K562 (cell line): ENCODE measurements around the gene FARP1. TPM values are rescaled to one million over a fixed set of nuclear protein-coding genes. Genes with fewer than 3 reads are reported as not detected.

Experiments used
- ATAC-seq: fragments of 200-7000 bp; cut with Tn5 transposase; 3 replicates; pipeline ENCODE4 v1.9.1; 2020; ENCODE audit warnings: moderate library complexity
- BruUV-seq: library from RNA; stranded (reverse); fragments of 400-500 nt; replicated peaks from 2 replicates; lab custom pipeline; 2021; lab: Mats Ljungman, UMichigan
- CTCF ChIA-PET: fragments of 300-600 bp; formaldehyde crosslinking; extraction: SDS; loops from one replicate; lab custom pipeline; 2021; ENCODE audit warnings: low intra/inter-chr PET ratio; lab: Yijun Ruan, JAX
- POLR2A ChIA-PET: fragments of 300-600, 350-650 bp; sonication (Branson Sonifier 250); formaldehyde crosslinking; extraction: SDS; loops from one replicate; lab custom pipeline; 2021; ENCODE audit warnings: antibody characterized with exemption, inconsistent platforms; lab: Yijun Ruan, JAX
- DNase-seq, 4 experiments: peaks; one replicate each; pipeline versions ENCODE4 v3.0.0 to v3.0.0-alpha.2; 2011 to 2018; ENCODE audit warnings: low spot score in 3 of 4, mixed read lengths in 3 of 4; ENCODE audit errors: extremely low read depth in 1 of 4
- FAIRE-seq: peaks from 2 replicates; lab custom pipeline; 2011; peaks lifted over from hg19 to GRCh38; lab: Jason Lieb, UNC
- H2AFZ ChIP-seq: 2 replicates; pipeline ENCODE4 v1.6.0; 2011; ENCODE audit warnings: low read depth, low read length, control low read depth, inconsistent platforms
- H3K27ac ChIP-seq: fragments of 200-600 bp; 3 replicates; pipeline ENCODE4 v1.8.0; 2011; ENCODE audit warnings: low read depth, mild to moderate bottlenecking, control low read depth, inconsistent platforms, low read length, moderate library complexity, mixed read lengths; ENCODE audit errors: extremely low read depth
- H3K27me3 ChIP-seq, 2 experiments: fragments of 300-600 bp in 1 of 2; 2 replicates in 1 of 2; 3 replicates in 1 of 2; pipeline versions ENCODE4 v1.6.0 to v1.8.0; 2011; ENCODE audit warnings: inconsistent platforms in 2 of 2, low read length in 2 of 2, mild to moderate bottlenecking in 1 of 2, mixed read lengths in 1 of 2, moderate library complexity in 1 of 2; ENCODE audit not compliant: control insufficient read depth in 2 of 2, insufficient read depth in 2 of 2
- H3K36me3 ChIP-seq: fragments of 300-600 bp; 3 replicates; pipeline ENCODE4 v1.8.0; 2011; ENCODE audit warnings: mild to moderate bottlenecking, low read length, inconsistent platforms; ENCODE audit not compliant: control insufficient read depth, insufficient read depth
- H3K4me1 ChIP-seq, 2 experiments: fragments of 200-600 bp in 1 of 2; replicated peaks in 1 of 2; 2 replicates in 1 of 2; 3 replicates in 1 of 2; pipeline versions ENCODE4 v1.5.1 to v1.8.0; 2011; ENCODE audit warnings: inconsistent platforms in 2 of 2, low read length in 2 of 2, mild to moderate bottlenecking in 1 of 2, mixed read lengths in 1 of 2, moderate library complexity in 1 of 2; ENCODE audit not compliant: control insufficient read depth in 2 of 2, insufficient read depth in 2 of 2
- H3K4me2 ChIP-seq: 2 replicates; pipeline ENCODE4 v1.6.1; 2011; ENCODE audit warnings: low read length, control low read depth, inconsistent platforms, mixed read lengths; ENCODE audit not compliant: insufficient read depth
- H3K4me3 ChIP-seq: fragments of 200-600 bp; sonication (generic), shearing (Covaris generic); 2 replicates; pipeline ENCODE4 v1.5.1; 2016; ENCODE audit warnings: control low read depth, inconsistent platforms
- H3K79me2 ChIP-seq: fragments of 200-600 bp; 3 replicates; pipeline ENCODE4 v1.8.0; 2011; ENCODE audit warnings: low read length, inconsistent platforms; ENCODE audit not compliant: control insufficient read depth, insufficient read depth
- H3K9ac ChIP-seq, 2 experiments: 2 replicates each; pipeline versions ENCODE4 v1.6.0 to v1.6.1; 2011; ENCODE audit warnings: low read depth in 2 of 2, low read length in 2 of 2, control low read depth in 1 of 2, inconsistent platforms in 1 of 2, mild to moderate bottlenecking in 1 of 2, mixed read lengths in 1 of 2; ENCODE audit not compliant: insufficient read depth in 1 of 2
- H3K9me1 ChIP-seq: one replicate; pipeline ENCODE4 v1.6.0; 2011; ENCODE audit warnings: inconsistent platforms, mild to moderate bottlenecking, low read length, moderate library complexity; ENCODE audit not compliant: control insufficient read depth, insufficient read depth
- H3K9me3 ChIP-seq: replicated peaks from 2 replicates; pipeline ENCODE4 v1.5.1; 2011; ENCODE audit warnings: low read depth, low read length, inconsistent platforms; ENCODE audit not compliant: control insufficient read depth, insufficient read depth
- H4K20me1 ChIP-seq: replicated peaks from 2 replicates; pipeline ENCODE4 v1.6.1; 2011; ENCODE audit warnings: low read length, inconsistent platforms, mixed read lengths; ENCODE audit not compliant: control insufficient read depth, insufficient read depth
- ELF1 ChIP-seq: fragments of 200-800 bp; sonication (Bioruptor generic); IDR thresholded peaks from 2 replicates; pipeline ENCODE4 v1.6.1; 2016; ENCODE audit warnings: missing genetic modification characterization, missing compliant biosample characterization
- MAFF ChIP-seq: IDR thresholded peaks from 2 replicates; pipeline ENCODE4 v1.6.1; 2012; ENCODE audit warnings: low read length, improper control_type of control experiment
- NEUROD1 ChIP-seq: fragments of 150-350 bp; IDR thresholded peaks from 2 replicates; pipeline ENCODE4 v1.6.1; 2014; ENCODE audit warnings: borderline replicate concordance, low read length, low read depth; ENCODE audit not compliant: partially characterized antibody
- NR3C1 ChIP-seq: sonication (generic); formaldehyde crosslinking; IDR thresholded peaks from 2 replicates; pipeline ENCODE4 v1.8.1; 2022; ENCODE audit warnings: missing genetic modification reagents
- PTBP1 ChIP-seq: fragments of 200-400 bp; formaldehyde crosslinking; IDR thresholded peaks from 2 replicates; pipeline ENCODE4 v1.6.1; 2017; ENCODE audit warnings: low read depth, low read length
- RBFOX2 ChIP-seq: fragments of 200-400 bp; formaldehyde crosslinking; IDR thresholded peaks from 2 replicates; pipeline ENCODE4 v1.6.1; 2017; ENCODE audit warnings: low read depth, mild to moderate bottlenecking, low read length, moderate library complexity
- RBM15 ChIP-seq: fragments of 200-400 bp; formaldehyde crosslinking; IDR thresholded peaks from 2 replicates; pipeline ENCODE4 v1.6.1; 2018; ENCODE audit warnings: mild to moderate bottlenecking, low read length, moderate library complexity; ENCODE audit not compliant: insufficient read depth
- RFX5 ChIP-seq: IDR thresholded peaks from 2 replicates; pipeline ENCODE4 v1.6.1; 2011; ENCODE audit warnings: low read depth, mild to moderate bottlenecking, improper control_type of control experiment, low read length
- XRCC5 ChIP-seq: fragments of 200-400 bp; formaldehyde crosslinking; IDR thresholded peaks from 2 replicates; pipeline ENCODE4 v1.6.1; 2017; ENCODE audit warnings: low read depth, mild to moderate bottlenecking, low read length
- WGBS: fragments of 100-300 bp; shearing (Covaris generic); methylation state at CpG from one replicate; pipeline ENCODE4 v1.1.6; 2016; ENCODE audit warnings: low coverage, mixed read lengths; ENCODE audit not compliant: insufficient coverage; ENCODE audit errors: missing lambda C conversion rate; 5-methylcytosine and 5-hydroxymethylcytosine counted together
- in situ Hi-C: fragments of 300-500 bp; cut with MboI; formaldehyde crosslinking; loops from 4 replicates; pipeline ENCODE4 v1.15.0; 2018; ENCODE audit warnings: inconsistent platforms, mixed read lengths
- intact Hi-C: fragments of 100-400 bp; cut with micrococcal nuclease; formaldehyde crosslinking; loops from 2 replicates; pipeline ENCODE4 v1.14.2; 2022
- polyA plus RNA-seq, 8 experiments: library from polyadenylated mRNA; depleted of rRNA in 4 of 8; stranded (reverse) in 5 of 8; unstranded in 3 of 8; fragments of >200 nt; fragmentation: Nextera tagmentation in 2 of 8; fragmentation: Illumina TruSeq in 1 of 8; extraction: Ambion mirVana in 2 of 8; extraction: Trizol in 1 of 8; gene quantifications; 2 replicates each; pipeline versions ENCODE4 v1.2.1 to v1.2.3, GENCODE V29; 2011 to 2014; ENCODE audit warnings: inconsistent platforms in 1 of 8, missing spikeins in 1 of 8
- total RNA-seq, 7 experiments: library from RNA; depleted of rRNA in 6 of 7; stranded (reverse); fragments of >200 nt in 6 of 7; fragmentation: Illumina TruSeq in 2 of 7; extraction: Trizol in 2 of 7; gene quantifications; 2 replicates each; pipeline versions ENCODE4 v1.2.1 to v1.2.3, GENCODE V29; 2011 to 2021; ENCODE audit warnings: low replicate concordance in 1 of 7
- TF ChIP-seq, protein P1 (sequence below): sonication (generic); formaldehyde crosslinking; IDR thresholded peaks from 2 replicates; pipeline ENCODE4 v1.8.1; 2022; ENCODE audit warnings: missing genetic modification reagents

FARP1 gene
- total and polyA plus RNA-seq, 9 of the 15 experiments (the other 6 are each of a cell fraction or from before 2014, with no cell fraction given) = 0.03 to 0.29 (median 0.05) TPM; not detected in 3

- TF ChIP-seq, protein P1, sequence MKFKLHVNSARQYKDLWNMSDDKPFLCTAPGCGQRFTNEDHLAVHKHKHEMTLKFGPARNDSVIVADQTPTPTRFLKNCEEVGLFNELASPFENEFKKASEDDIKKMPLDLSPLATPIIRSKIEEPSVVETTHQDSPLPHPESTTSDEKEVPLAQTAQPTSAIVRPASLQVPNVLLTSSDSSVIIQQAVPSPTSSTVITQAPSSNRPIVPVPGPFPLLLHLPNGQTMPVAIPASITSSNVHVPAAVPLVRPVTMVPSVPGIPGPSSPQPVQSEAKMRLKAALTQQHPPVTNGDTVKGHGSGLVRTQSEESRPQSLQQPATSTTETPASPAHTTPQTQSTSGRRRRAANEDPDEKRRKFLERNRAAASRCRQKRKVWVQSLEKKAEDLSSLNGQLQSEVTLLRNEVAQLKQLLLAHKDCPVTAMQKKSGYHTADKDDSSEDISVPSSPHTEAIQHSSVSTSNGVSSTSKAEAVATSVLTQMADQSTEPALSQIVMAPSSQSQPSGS (CRISPR knock-in tag) = no peak
- no peak for TF ChIP-seq PTBP1
- TF ChIP-seq MAFF = no peak
- TF ChIP-seq NEUROD1 = no peak
Measured at GRCh38 chr13:98416408-98416807, 273.5 kb downstream of the FARP1 start (continued).

DNA sequence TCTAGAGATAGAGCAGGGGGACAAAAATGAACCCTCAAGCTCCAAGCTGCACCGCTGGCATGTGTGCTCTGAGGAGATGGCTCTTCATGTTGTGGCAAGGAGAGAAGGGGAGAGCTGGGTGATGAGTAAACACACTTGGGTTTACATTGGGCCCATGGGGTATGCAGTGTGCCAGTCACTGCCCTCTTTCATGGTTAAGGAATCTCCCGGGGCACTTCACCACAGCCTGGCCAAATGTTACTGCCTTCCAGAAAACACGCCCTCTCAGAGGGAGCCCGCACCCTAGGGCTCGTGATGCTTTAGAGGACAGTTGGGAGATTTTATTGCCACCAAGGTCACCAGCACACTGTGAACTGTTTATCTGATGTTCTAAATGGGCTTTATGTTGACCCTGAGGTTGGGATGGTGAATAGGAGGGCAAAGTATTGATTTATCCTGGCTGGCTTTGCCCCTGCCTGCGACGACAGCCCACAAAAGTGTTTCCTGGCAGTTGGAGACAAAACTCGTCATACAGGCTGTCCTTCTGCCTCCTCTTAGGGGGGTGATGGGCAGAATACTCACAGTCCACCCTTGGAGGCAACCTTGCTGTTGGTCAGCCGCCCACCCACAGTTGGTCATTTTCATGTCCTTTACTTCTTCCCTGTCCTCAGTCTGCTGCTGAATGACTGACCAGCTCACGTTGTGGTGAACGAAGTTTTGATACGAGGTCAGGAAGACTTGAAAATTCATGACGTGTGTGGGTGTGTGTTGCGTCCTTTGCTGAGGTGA, 277.1 kb downstream of the FARP1 start:
- H3K79me2 ChIP-seq = no peaks in the 10 kb centered on the region
- intact Hi-C loops = no loop called here
- CTCF ChIA-PET = no interaction called here
- DNase-seq (no peak), ATAC-seq (no peak), FAIRE-seq (no peak)
- no peak overlapping the region for H3K4me2 ChIP-seq
- in situ Hi-C loops = no loop called here
- no peak overlapping the region for H3K27ac ChIP-seq
- H3K4me3 ChIP-seq = no peak overlapping the region
- no peaks in the 10 kb centered on the region for H3K9me3 ChIP-seq
- TF ChIP-seq RFX5 (no peak), RBFOX2 (no peak), XRCC5 (no peak), NR3C1 (CRISPR knock-in tag) (no peak), ELF1 (no peak), RBM15 (no peak)
- H3K36me3 ChIP-seq = no peaks in the 10 kb centered on the region
- no peak overlapping the region for H3K9ac ChIP-seq
- 1% methylated on average over 11 of the region's 14 CpGs for WGBS
- H4K20me1 ChIP-seq = no peaks in the 10 kb centered on the region
- no peak overlapping the region for H2AFZ ChIP-seq
- BruUV-seq = no TSS peak
- POLR2A ChIA-PET = interaction anchor here (0.6 kb wide), 1 partner anchor 12 kb away, joined by 3 read pairs; no protein-coding TSS in a partner anchor
- H3K4me1 ChIP-seq = no peaks in the 10 kb centered on the region
- no peaks in the 10 kb centered on the region for H3K9me1 ChIP-seq
- H3K27me3 ChIP-seq = peaks cover 5 to 40% of the 10 kb centered on the region in 2 experiments; a peak in 4 of 5 replicates
